Measurements from ENCODE around the gene PCYT2. TPM values are rescaled to one million over a fixed set of nuclear protein-coding genes. Genes with fewer than 3 reads are reported as not detected.

PCYT2 gene
- total RNA-seq, 2 donors from 2014 or later: 51.4 to 69.2 TPM

GRCh38 chr17:81885869-81886548 is 25.2 kb downstream of the PCYT2 start:
- no peak for TF ChIP-seq POLR2A (IDR thresholded peaks at IDR 0.05)
- no peak for TF ChIP-seq POLR2AphosphoS5 (IDR thresholded peaks at IDR 0.05)
- no peak for TF ChIP-seq CTCF (IDR thresholded peaks at IDR 0.05)
- DNase-seq (ENCODE audit: low spot score): no peak
- 86% methylated on average over 10 of the region's 11 CpGs for WGBS
- no peaks in the 10 kb centered on the region for H3K9me3 ChIP-seq
- H3K4me1 ChIP-seq (replicated peaks): peaks cover 5% of the 10 kb centered on the region
- no peak overlapping the region for H3K27ac ChIP-seq
- H3K36me3 ChIP-seq: peaks cover 5 to 14% of the 10 kb centered on the region in 2 donors
- intact Hi-C loops (cut with DNase I): no loop called here
- H3K4me3 ChIP-seq: no peak overlapping the region
- H3K27me3 ChIP-seq (replicated peaks; ENCODE audit: insufficient read depth): no peaks in the 10 kb centered on the region

- H3K4me3 ChIP-seq: no peak overlapping the region
- no peak overlapping the region for H3K27ac ChIP-seq
- H3K27me3 ChIP-seq (replicated peaks; ENCODE audit: insufficient read depth): no peaks in the 10 kb centered on the region
- WGBS: 78% methylated on average over 10 of the region's 10 CpGs
- H3K36me3 ChIP-seq: peaks cover 5 to 14% of the 10 kb centered on the region in 2 donors
- TF ChIP-seq POLR2AphosphoS5 (IDR thresholded peaks at IDR 0.05) (no peak), CTCF (IDR thresholded peaks at IDR 0.05) (no peak)
- intact Hi-C loops (cut with DNase I): no loop called here
- H3K4me1 ChIP-seq (replicated peaks): peaks cover 4% of the 10 kb centered on the region
- H3K9me3 ChIP-seq: no peaks in the 10 kb centered on the region
- DNase-seq (ENCODE audit: low spot score): no peak
Measured at GRCh38 chr17:81885454-81885853, 25.7 kb downstream of the PCYT2 start.

GRCh38 chr17:81884968-81885367 is 26.2 kb downstream of the PCYT2 start:
- DNase-seq (ENCODE audit: low spot score): no peak
- TF ChIP-seq POLR2A (IDR thresholded peaks at IDR 0.05) (no peak), CTCF (IDR thresholded peaks at IDR 0.05) (no peak), POLR2AphosphoS5 (IDR thresholded peaks at IDR 0.05) (no peak)
- intact Hi-C loops (cut with DNase I): no loop called here
- Histone ChIP-seq H3K9me3 (no peaks in the 10 kb centered on the region), H3K36me3 (peaks cover 5 to 14% of the 10 kb centered on the region in 2 donors), H3K27ac (no peak overlapping the region), H3K27me3 (replicated peaks; ENCODE audit: insufficient read depth) (no peaks in the 10 kb centered on the region), H3K4me3 (no peak overlapping the region), H3K4me1 (replicated peaks) (no peaks in the 10 kb centered on the region)
- WGBS: 87% methylated on average over 5 of the region's 5 CpGs

GRCh38 chr17:81884520-81884919 is 26.7 kb downstream of the PCYT2 start:
- TF ChIP-seq POLR2A (IDR thresholded peaks at IDR 0.05) (no peak), POLR2AphosphoS5 (IDR thresholded peaks at IDR 0.05) (no peak), CTCF (IDR thresholded peaks at IDR 0.05) (no peak)
- DNase-seq (ENCODE audit: low spot score): no peak
- H3K27me3 ChIP-seq (replicated peaks; ENCODE audit: insufficient read depth): no peaks in the 10 kb centered on the region
- intact Hi-C loops (cut with DNase I): no loop called here
- 60% methylated on average over 11 of the region's 11 CpGs for WGBS
- H3K9me3 ChIP-seq: no peaks in the 10 kb centered on the region
- H3K4me3 ChIP-seq: no peak overlapping the region
- H3K27ac ChIP-seq: no peak overlapping the region
- no peaks in the 10 kb centered on the region for H3K4me1 ChIP-seq (replicated peaks)
- peaks cover 5 to 14% of the 10 kb centered on the region in 2 donors for H3K36me3 ChIP-seq

GRCh38 chr17:81879121-81879520 is 32.1 kb downstream of the PCYT2 start:
- Histone ChIP-seq H3K4me1 (replicated peaks) (no peaks in the 10 kb centered on the region), H3K27ac (no peak overlapping the region), H3K27me3 (replicated peaks; ENCODE audit: insufficient read depth) (no peaks in the 10 kb centered on the region), H3K9me3 (no peaks in the 10 kb centered on the region), H3K4me3 (no peak overlapping the region), H3K36me3 (no peaks in the 10 kb centered on the region)
- no peak for DNase-seq (ENCODE audit: low spot score)
- no peak for TF ChIP-seq POLR2AphosphoS5 (IDR thresholded peaks at IDR 0.05)
- no peak for TF ChIP-seq CTCF (IDR thresholded peaks at IDR 0.05)
- TF ChIP-seq POLR2A (IDR thresholded peaks at IDR 0.05): no peak
- intact Hi-C loops (cut with DNase I): no loop called here
- 90% methylated on average over 5 of the region's 5 CpGs for WGBS

Data from prostate gland (tissue), 2 donors.